HCT116 (cell line): ENCODE data around the gene ZBTB8A.

Experiments
- CTCF ChIP-seq, 3 experiments: fragments of 200-600 bp in 1 of 3; sonication (generic) in 1 of 3; IDR thresholded peaks in 2 of 3; conservative IDR thresholded peaks in 1 of 3; 2 replicates each; pipeline ENCODE4 v1.5.1; 2012 to 2017; ENCODE audit warnings: low read depth in 2 of 3, low read length in 2 of 3, antibody characterized with exemption in 1 of 3, borderline replicate concordance in 1 of 3, control low read depth in 1 of 3, mild to moderate bottlenecking in 1 of 3, mixed read lengths in 1 of 3, mixed run types in 1 of 3, moderate library complexity in 1 of 3; ENCODE audit not compliant: insufficient read depth in 1 of 3
- EZH2 ChIP-seq: fragments of 200-600 bp; sonication (generic); IDR thresholded peaks from 2 replicates; pipeline ENCODE4 v1.6.1; 2017; ENCODE audit warnings: antibody characterized with exemption, mixed run types
- MAX ChIP-seq: IDR thresholded peaks from 2 replicates; pipeline ENCODE4 v1.6.1; 2012
- POLR2A ChIP-seq: IDR thresholded peaks from 2 replicates; pipeline ENCODE4 v1.7.0; 2011; ENCODE audit warnings: borderline replicate concordance; ENCODE audit not compliant: insufficient read depth, insufficient read length; ENCODE audit errors: extremely low read depth
- POLR2AphosphoS5 ChIP-seq: IDR thresholded peaks from 2 replicates; pipeline ENCODE4 v1.6.1; 2011; ENCODE audit warnings: mild to moderate bottlenecking, low read depth, low read length, moderate library complexity
- SP1 ChIP-seq: IDR thresholded peaks from 2 replicates; pipeline ENCODE4 v1.6.1; 2012; ENCODE audit warnings: low read depth
- SRF ChIP-seq: IDR thresholded peaks from 2 replicates; pipeline ENCODE4 v1.6.1; 2012; ENCODE audit warnings: low read depth
- YY1 ChIP-seq: IDR thresholded peaks from 2 replicates; pipeline ENCODE4 v1.6.1; 2011; ENCODE audit warnings: low read length, low read depth, moderate library complexity, mild to moderate bottlenecking; ENCODE audit not compliant: insufficient replicate concordance; ENCODE audit errors: extremely low read depth
- TF ChIP-seq, protein P1 (sequence below): IDR thresholded peaks from 2 replicates; pipeline ENCODE4 v1.6.1; 2012; ENCODE audit warnings: low read depth

DNA sequence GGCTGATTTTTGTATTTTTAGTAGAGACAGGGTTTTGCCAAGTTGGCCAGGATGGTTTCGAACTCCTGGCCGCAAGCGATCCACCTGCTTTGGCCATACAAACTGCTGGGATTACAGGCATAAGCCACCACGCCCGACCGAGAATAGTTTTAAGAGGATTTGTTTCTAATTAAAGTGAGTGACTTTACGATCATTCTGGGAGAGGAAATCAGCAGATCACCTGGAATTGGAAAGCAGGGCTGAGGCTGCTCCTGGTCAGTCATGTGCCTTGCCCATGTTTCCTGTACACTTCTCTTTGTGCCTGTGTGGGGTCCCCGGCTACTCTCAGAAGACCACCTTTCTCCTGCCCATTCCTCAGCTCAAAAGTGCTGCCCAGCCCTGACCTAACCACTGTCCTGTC is 40.5 kb upstream of the ZBTB8A start:
- no peak for TF ChIP-seq CTCF (IDR thresholded peaks at IDR 0.05 in 2 of 3, conservative IDR thresholded peaks at IDR 0.05 in 1 of 3; ENCODE audit: borderline replicate concordance in 1 of 3, insufficient read depth in 1 of 3, low read depth in 2 of 3, low read length in 2 of 3)
- TF ChIP-seq, protein P1, sequence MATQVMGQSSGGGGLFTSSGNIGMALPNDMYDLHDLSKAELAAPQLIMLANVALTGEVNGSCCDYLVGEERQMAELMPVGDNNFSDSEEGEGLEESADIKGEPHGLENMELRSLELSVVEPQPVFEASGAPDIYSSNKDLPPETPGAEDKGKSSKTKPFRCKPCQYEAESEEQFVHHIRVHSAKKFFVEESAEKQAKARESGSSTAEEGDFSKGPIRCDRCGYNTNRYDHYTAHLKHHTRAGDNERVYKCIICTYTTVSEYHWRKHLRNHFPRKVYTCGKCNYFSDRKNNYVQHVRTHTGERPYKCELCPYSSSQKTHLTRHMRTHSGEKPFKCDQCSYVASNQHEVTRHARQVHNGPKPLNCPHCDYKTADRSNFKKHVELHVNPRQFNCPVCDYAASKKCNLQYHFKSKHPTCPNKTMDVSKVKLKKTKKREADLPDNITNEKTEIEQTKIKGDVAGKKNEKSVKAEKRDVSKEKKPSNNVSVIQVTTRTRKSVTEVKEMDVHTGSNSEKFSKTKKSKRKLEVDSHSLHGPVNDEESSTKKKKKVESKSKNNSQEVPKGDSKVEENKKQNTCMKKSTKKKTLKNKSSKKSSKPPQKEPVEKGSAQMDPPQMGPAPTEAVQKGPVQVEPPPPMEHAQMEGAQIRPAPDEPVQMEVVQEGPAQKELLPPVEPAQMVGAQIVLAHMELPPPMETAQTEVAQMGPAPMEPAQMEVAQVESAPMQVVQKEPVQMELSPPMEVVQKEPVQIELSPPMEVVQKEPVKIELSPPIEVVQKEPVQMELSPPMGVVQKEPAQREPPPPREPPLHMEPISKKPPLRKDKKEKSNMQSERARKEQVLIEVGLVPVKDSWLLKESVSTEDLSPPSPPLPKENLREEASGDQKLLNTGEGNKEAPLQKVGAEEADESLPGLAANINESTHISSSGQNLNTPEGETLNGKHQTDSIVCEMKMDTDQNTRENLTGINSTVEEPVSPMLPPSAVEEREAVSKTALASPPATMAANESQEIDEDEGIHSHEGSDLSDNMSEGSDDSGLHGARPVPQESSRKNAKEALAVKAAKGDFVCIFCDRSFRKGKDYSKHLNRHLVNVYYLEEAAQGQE = no peak
- TF ChIP-seq POLR2A = no peak
- TF ChIP-seq YY1 = no peak
- TF ChIP-seq SP1 = no peak
- no peak for TF ChIP-seq SRF
- TF ChIP-seq MAX = no peak
- no peak for TF ChIP-seq EZH2
- no peak for TF ChIP-seq POLR2AphosphoS5
